GM12878 (cell line): ENCODE results near the gene RBM19. TPM values are rescaled to one million over a fixed set of nuclear protein-coding genes. Genes with fewer than 3 reads are reported as not detected.

Experiments
- ATAC-seq: fragments of 200-7000 bp; cut with Tn5 transposase; 3 replicates; pipeline ENCODE4 v1.9.1; 2020; ENCODE audit warnings: mild to moderate bottlenecking, moderate library complexity
- BruUV-seq: library from RNA; stranded (reverse); fragments of 400-500 nt; replicated peaks from 2 replicates; lab custom pipeline; 2021; lab: Mats Ljungman, UMichigan
- CTCF ChIA-PET: fragments of 300-600 bp; sonication (Branson Sonifier 250); formaldehyde crosslinking; extraction: SDS; loops from one replicate; lab custom pipeline; 2021; ENCODE audit warnings: inconsistent platforms; lab: Yijun Ruan, JAX
- POLR2A ChIA-PET: fragments of 350-600 bp; formaldehyde crosslinking; extraction: SDS; loops from one replicate; lab custom pipeline; 2021; ENCODE audit warnings: inconsistent platforms; lab: Charles Lee
- RAD21 ChIA-PET: fragments of 300-600 bp; sonication (Branson Sonifier 250); formaldehyde crosslinking; loops from one replicate; lab custom pipeline; 2023; ENCODE audit warnings: antibody characterized with exemption; ENCODE audit not compliant: unreplicated experiment; lab: Charles Lee
- SMC1A ChIA-PET: fragments of 300-600 bp; sonication (Branson Sonifier 250); formaldehyde crosslinking; loops from one replicate; lab custom pipeline; 2023; ENCODE audit not compliant: unreplicated experiment, uncharacterized antibody; lab: Charles Lee
- DNase-seq: peaks from one replicate; pipeline ENCODE4 v3.0.0-alpha.2; 2011; ENCODE audit warnings: low read depth, low spot score
- FAIRE-seq: peaks from 3 replicates; lab custom pipeline; 2011; peaks lifted over from hg19 to GRCh38; lab: Jason Lieb, UNC
- H2AFZ ChIP-seq: 2 replicates; pipeline ENCODE4 v1.6.0; 2011; ENCODE audit warnings: low read depth, low read length, control low read depth; ENCODE audit not compliant: control insufficient read depth
- H3K27ac ChIP-seq: 2 replicates; pipeline ENCODE4 v1.5.1; 2011; ENCODE audit warnings: control low read depth; ENCODE audit not compliant: control insufficient read depth, insufficient read depth
- H3K27me3 ChIP-seq, 2 experiments: replicated peaks in 1 of 2; 2 replicates each; pipeline versions ENCODE4 v1.6.0 to v1.6.1; 2011; ENCODE audit warnings: low read length in 1 of 2; ENCODE audit not compliant: control insufficient read depth in 2 of 2, insufficient read depth in 2 of 2
- H3K36me3 ChIP-seq, 2 experiments: 2 replicates each; pipeline ENCODE4 v1.5.1; 2011; ENCODE audit warnings: low read length in 1 of 2; ENCODE audit not compliant: control insufficient read depth in 2 of 2, insufficient read depth in 2 of 2
- H3K4me1 ChIP-seq: 2 replicates; pipeline ENCODE4 v1.6.1; 2011; ENCODE audit warnings: mild to moderate bottlenecking, low read length, moderate library complexity, mixed read lengths; ENCODE audit not compliant: control insufficient read depth, insufficient read depth
- H3K4me2 ChIP-seq: 2 replicates; pipeline ENCODE4 v1.6.0; 2011; ENCODE audit warnings: control low read depth; ENCODE audit not compliant: control insufficient read depth, insufficient read depth
- H3K4me3 ChIP-seq: fragments of 200-600 bp; sonication (generic); 2 replicates; pipeline ENCODE4 v1.5.1; 2016
- H3K79me2 ChIP-seq: 2 replicates; pipeline ENCODE4 v1.6.0; 2011; ENCODE audit warnings: low read length; ENCODE audit not compliant: control insufficient read depth, insufficient read depth
- H3K9ac ChIP-seq: 2 replicates; pipeline ENCODE4 v1.8.0; 2011; ENCODE audit warnings: low read length, control low read depth, mixed read lengths; ENCODE audit not compliant: control insufficient read depth, insufficient read depth
- H3K9me3 ChIP-seq: replicated peaks from 3 replicates; pipeline ENCODE4 v1.5.1; 2011; ENCODE audit warnings: mild to moderate bottlenecking, low read length; ENCODE audit not compliant: control insufficient read depth, insufficient read depth
- H4K20me1 ChIP-seq: 2 replicates; pipeline ENCODE4 v1.6.0; 2011; ENCODE audit not compliant: control insufficient read depth, insufficient read depth
- CHD2 ChIP-seq: IDR thresholded peaks from 2 replicates; pipeline ENCODE4 v1.6.1; 2011; ENCODE audit warnings: low read depth, low read length, improper control_type of control experiment, borderline replicate concordance
- FOXM1 ChIP-seq: IDR thresholded peaks from 2 replicates; pipeline ENCODE4 v1.6.1; 2012; ENCODE audit warnings: low read depth, mild to moderate bottlenecking, inconsistent platforms, low read length, moderate library complexity
- HCFC1 ChIP-seq: fragments of 150-350 bp; IDR thresholded peaks from 2 replicates; pipeline ENCODE4 v1.6.1; 2014; ENCODE audit warnings: low read length
- IKZF1 ChIP-seq: fragments of 450-650 bp; conservative IDR thresholded peaks from 2 replicates; pipeline ENCODE4 v1.6.1; 2017; ENCODE audit warnings: antibody characterized with exemption, mild to moderate bottlenecking
- MTA2 ChIP-seq: fragments of 450-650 bp; IDR thresholded peaks from 2 replicates; pipeline ENCODE4 v1.6.1; 2016; ENCODE audit warnings: low read depth, mild to moderate bottlenecking, moderate library complexity
- NR2F1 ChIP-seq: fragments of 450-650 bp; conservative IDR thresholded peaks from 2 replicates; pipeline ENCODE4 v1.6.1; 2017; ENCODE audit warnings: mild to moderate bottlenecking
- RELB ChIP-seq: fragments of 450-650 bp; IDR thresholded peaks from 2 replicates; pipeline ENCODE4 v1.6.1; 2017; ENCODE audit warnings: low read depth, mild to moderate bottlenecking, moderate library complexity
- SPI1 ChIP-seq: IDR thresholded peaks from 2 replicates; pipeline ENCODE4 v1.6.1; 2011; ENCODE audit warnings: low read depth, mild to moderate bottlenecking, low read length, moderate library complexity, borderline replicate concordance; ENCODE audit not compliant: insufficient read depth
- ZNF274 ChIP-seq: IDR thresholded peaks from one replicate; pipeline ENCODE4 v1.8.0; 2011; ENCODE audit not compliant: insufficient read length, insufficient read depth
- WGBS: methylation state at CpG from one replicate; pipeline ENCODE4 v1.1.6; 2016; ENCODE audit warnings: low lambda C conversion rate; ENCODE audit not compliant: insufficient replicate concordance, insufficient coverage; ENCODE audit errors: missing lambda C conversion rate; 5-methylcytosine and 5-hydroxymethylcytosine counted together
- in situ Hi-C: fragments of 300-500 bp; cut with MboI; formaldehyde crosslinking; loops from 9 replicates; pipeline ENCODE4 v1.14.3; 2018; ENCODE audit warnings: mixed read lengths
- intact Hi-C: fragments of 100-400 bp; cut with micrococcal nuclease; formaldehyde crosslinking; loops from one replicate; pipeline ENCODE4 v1.14.2; 2022; ENCODE audit not compliant: unreplicated experiment
- polyA plus RNA-seq, 11 experiments: library from polyadenylated mRNA; depleted of rRNA in 4 of 11; unstranded in 6 of 11; stranded (reverse) in 5 of 11; fragments of >200 nt; fragmentation: Nextera tagmentation in 4 of 11; fragmentation: Illumina TruSeq in 1 of 11; extraction: Ambion mirVana in 4 of 11; extraction: Trizol in 1 of 11; gene quantifications; 1 replicate in 1 of 11; 2 replicates in 10 of 11; pipeline versions ENCODE4 v1.2.1 to v1.2.3, GENCODE V29; 2011 to 2016; ENCODE audit warnings: inconsistent platforms in 2 of 11, missing spikeins in 2 of 11, low read depth in 1 of 11
- total RNA-seq, 4 experiments: library from RNA; depleted of rRNA in 3 of 4; stranded (reverse); fragments of >200 nt in 3 of 4; fragmentation: Illumina TruSeq in 1 of 4; extraction: Trizol in 1 of 4; gene quantifications; 2 replicates each; pipeline versions ENCODE4 v1.2.1 to v1.2.3, GENCODE V29; 2013 to 2021
- TF ChIP-seq, protein P1 (sequence below): fragments of 450-650 bp; formaldehyde crosslinking; IDR thresholded peaks from 2 replicates; pipeline ENCODE4 v1.4.0; 2020; ENCODE audit warnings: mild to moderate bottlenecking, moderate library complexity
- TF ChIP-seq, protein P2 (sequence below): fragments of 450-650 bp; IDR thresholded peaks from 2 replicates; pipeline ENCODE4 v1.6.1; 2016; ENCODE audit warnings: mild to moderate bottlenecking

Gene RBM19
- total and polyA plus RNA-seq, 10 of the 15 experiments (the other 5 are each of a cell fraction or from before 2014, with no cell fraction given): 4.2 to 42.9 (median 28.4) TPM

GRCh38 chr12:113987261-113988063 is 21.3 kb upstream of the RBM19 start:
- no TSS peak for BruUV-seq
- ChIA-PET SMC1A (no interaction called here), POLR2A (no interaction called here), CTCF (no interaction called here), RAD21 (no interaction called here)
- TF ChIP-seq IKZF1 (no peak), HCFC1 (no peak), CHD2 (no peak), NR2F1 (no peak), SPI1 (no peak), ZNF274 (no peak), FOXM1 (no peak), MTA2 (no peak), RELB (no peak)
- TF ChIP-seq, protein P1, sequence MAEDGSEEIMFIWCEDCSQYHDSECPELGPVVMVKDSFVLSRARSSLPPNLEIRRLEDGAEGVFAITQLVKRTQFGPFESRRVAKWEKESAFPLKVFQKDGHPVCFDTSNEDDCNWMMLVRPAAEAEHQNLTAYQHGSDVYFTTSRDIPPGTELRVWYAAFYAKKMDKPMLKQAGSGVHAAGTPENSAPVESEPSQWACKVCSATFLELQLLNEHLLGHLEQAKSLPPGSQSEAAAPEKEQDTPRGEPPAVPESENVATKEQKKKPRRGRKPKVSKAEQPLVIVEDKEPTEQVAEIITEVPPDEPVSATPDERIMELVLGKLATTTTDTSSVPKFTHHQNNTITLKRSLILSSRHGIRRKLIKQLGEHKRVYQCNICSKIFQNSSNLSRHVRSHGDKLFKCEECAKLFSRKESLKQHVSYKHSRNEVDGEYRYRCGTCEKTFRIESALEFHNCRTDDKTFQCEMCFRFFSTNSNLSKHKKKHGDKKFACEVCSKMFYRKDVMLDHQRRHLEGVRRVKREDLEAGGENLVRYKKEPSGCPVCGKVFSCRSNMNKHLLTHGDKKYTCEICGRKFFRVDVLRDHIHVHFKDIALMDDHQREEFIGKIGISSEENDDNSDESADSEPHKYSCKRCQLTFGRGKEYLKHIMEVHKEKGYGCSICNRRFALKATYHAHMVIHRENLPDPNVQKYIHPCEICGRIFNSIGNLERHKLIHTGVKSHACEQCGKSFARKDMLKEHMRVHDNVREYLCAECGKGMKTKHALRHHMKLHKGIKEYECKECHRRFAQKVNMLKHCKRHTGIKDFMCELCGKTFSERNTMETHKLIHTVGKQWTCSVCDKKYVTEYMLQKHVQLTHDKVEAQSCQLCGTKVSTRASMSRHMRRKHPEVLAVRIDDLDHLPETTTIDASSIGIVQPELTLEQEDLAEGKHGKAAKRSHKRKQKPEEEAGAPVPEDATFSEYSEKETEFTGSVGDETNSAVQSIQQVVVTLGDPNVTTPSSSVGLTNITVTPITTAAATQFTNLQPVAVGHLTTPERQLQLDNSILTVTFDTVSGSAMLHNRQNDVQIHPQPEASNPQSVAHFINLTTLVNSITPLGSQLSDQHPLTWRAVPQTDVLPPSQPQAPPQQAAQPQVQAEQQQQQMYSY: no peak
- TF ChIP-seq, protein P2, sequence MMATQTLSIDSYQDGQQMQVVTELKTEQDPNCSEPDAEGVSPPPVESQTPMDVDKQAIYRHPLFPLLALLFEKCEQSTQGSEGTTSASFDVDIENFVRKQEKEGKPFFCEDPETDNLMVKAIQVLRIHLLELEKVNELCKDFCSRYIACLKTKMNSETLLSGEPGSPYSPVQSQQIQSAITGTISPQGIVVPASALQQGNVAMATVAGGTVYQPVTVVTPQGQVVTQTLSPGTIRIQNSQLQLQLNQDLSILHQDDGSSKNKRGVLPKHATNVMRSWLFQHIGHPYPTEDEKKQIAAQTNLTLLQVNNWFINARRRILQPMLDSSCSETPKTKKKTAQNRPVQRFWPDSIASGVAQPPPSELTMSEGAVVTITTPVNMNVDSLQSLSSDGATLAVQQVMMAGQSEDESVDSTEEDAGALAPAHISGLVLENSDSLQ: no peak
- no peak for FAIRE-seq
- in situ Hi-C loops (loop anchor here (10.0 kb wide), 1 partner anchor 1927 kb away; no protein-coding TSS in a partner anchor), intact Hi-C loops (loop anchor here (10.0 kb wide), 1 partner anchor 667 kb away; no protein-coding TSS in a partner anchor)
- DNase-seq: no peak
- Histone ChIP-seq H2AFZ (no peak overlapping the region), H3K9ac (no peak overlapping the region), H3K4me1 (no peaks in the 10 kb centered on the region), H3K27ac (no peak overlapping the region), H4K20me1 (no peaks in the 10 kb centered on the region), H3K79me2 (no peaks in the 10 kb centered on the region), H3K9me3 (no peaks in the 10 kb centered on the region; the same call in 2 of the 3 replicates), H3K27me3 (peaks cover 0 to 4% of the 10 kb centered on the region in 2 experiments; a peak in 1 of 4 replicates), H3K4me2 (no peak overlapping the region), H3K4me3 (no peak overlapping the region), H3K36me3 (no peaks in the 10 kb centered on the region)
- WGBS: 22% methylated on average over 6 of the region's 6 CpGs
- no peak for ATAC-seq
